ENCODE measurements around the gene GSTO1.

- TF ChIP-seq POLR2A (IDR thresholded peaks at IDR 0.05; ENCODE audit: low read length) (no peak), GATA1 (IDR thresholded peaks at IDR 0.05; ENCODE audit: low read depth, low read length) (no peak)
Measured at GRCh38 chr10:104218751-104219150, 35.9 kb upstream of the GSTO1 start.
